GM18870 (cell line): ENCODE results near the gene TTLL5.

Experiments
- ATAC-seq: cut with Tn5 transposase; IDR thresholded peaks from one replicate; pipeline ENCODE4 v1.9.1; 2021; ENCODE audit warnings: moderate library complexity; ENCODE audit not compliant: unreplicated experiment

TTLL5 gene

DNA sequence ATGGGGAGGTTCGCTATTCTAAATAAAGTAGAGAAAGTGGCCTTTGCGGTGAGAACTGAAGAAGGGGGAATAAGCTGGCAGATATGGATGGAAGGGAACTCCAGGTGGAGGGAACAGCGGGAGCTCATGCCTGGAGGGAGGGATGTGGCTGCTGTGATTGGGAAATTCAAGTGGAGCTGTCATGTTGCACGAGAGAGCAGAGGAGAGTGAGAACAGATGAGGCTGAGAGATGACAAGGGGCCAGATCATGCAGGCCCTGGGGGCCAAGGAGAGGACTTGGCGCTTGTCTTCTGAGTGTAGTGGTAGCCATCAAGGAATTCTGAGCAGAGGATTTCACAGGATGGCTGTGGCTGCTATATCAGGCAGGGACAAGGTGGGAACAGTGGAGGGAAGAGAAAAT, 285.7 kb downstream of the TTLL5 start:
- ATAC-seq = no peak

DNA sequence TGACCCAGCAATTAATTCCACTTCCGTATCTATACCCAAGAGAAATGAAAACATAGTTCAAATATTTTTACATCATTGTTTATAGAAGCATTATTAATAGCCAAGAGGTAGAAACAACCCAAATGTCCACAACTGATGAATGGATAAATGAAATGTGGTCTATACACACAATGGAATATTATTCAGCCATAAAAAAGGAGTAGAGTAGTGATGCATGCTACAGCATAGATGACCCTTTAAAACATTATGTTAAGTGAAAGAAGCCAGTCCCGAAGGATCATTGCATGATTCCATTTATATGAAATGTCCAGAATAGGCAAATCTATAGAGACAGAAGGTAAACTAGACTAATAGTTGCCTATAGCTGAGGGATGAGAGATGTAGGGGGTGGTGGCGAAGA, 291.4 kb downstream of the TTLL5 start:
- no peak for ATAC-seq

GRCh38 chr14:75959031-75959430, 298.0 kb downstream of the TTLL5 start:
- ATAC-seq = no peak

DNA sequence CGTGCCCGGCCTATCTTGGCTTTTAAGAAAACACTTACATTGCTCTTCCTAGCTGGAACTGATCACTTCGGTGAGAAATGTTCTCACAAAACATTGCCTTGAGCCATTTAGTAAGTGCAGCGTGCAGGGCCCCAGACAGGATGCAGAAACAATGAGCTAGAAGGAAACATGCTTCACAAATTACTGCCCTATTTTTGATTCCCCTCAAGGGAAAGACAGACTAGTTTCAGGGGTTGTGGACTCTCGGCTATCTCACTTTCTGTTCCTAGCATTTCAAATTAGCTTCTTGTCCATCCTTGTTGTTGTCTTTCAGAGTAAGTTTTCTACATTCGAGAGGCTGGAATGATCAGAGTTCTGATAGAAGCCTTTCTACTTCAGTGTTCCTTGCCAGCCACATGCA, 299.2 kb downstream of the TTLL5 start:
- peak; percentile 70 for ATAC-seq

GRCh38 chr14:75961662-75962061, 300.6 kb downstream of the TTLL5 start:
- no peak for ATAC-seq

- no peak for ATAC-seq
Measured at GRCh38 chr14:75967866-75968265, 306.8 kb downstream of the TTLL5 start.

DNA sequence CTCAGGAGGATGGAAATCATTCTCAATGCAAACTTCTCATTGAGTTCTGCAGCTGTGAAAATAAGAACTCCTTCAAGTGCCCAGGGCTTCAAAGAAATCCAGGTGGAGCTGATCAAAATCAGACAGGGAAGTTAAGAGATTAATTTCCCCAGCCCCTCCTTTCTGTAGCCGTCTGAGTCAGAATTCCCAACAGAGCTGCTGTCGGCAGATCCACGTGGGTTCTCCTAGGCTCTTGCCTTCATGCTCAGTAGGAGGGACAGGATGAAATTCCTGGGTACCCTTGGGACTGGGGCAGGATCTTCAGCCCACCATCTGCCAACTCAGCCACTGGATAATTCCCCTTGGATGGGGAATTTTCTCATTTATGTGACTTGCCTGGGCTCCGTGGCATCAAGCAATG, 307.4 kb downstream of the TTLL5 start:
- ATAC-seq = no peak

- ATAC-seq = no peak
Measured at GRCh38 chr14:75969126-75969525, 308.1 kb downstream of the TTLL5 start.

GRCh38 chr14:75969891-75970290, 308.8 kb downstream of the TTLL5 start:
- no peak for ATAC-seq

DNA sequence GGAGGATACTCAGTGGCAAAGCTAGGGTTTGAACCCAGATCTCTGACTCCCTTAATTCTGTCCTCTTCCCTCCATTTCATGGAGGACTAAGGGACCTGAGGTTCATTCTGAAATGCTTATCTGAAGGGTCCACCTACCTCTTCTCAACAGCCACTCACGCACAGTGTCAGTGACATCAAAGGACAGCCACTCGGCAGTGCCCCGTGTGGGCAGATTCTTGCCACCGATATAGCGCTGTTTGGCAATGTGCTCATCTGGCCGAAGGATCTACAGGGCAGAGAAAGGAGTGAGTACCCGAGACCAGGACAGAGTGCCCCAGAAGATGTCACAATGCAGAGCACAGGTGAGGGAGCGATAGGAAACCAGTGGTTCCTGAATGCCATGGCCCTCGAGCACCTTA, 309.9 kb downstream of the TTLL5 start:
- no peak for ATAC-seq

GRCh38 chr14:75971509-75971908, 310.5 kb downstream of the TTLL5 start:
- ATAC-seq = no peak

DNA sequence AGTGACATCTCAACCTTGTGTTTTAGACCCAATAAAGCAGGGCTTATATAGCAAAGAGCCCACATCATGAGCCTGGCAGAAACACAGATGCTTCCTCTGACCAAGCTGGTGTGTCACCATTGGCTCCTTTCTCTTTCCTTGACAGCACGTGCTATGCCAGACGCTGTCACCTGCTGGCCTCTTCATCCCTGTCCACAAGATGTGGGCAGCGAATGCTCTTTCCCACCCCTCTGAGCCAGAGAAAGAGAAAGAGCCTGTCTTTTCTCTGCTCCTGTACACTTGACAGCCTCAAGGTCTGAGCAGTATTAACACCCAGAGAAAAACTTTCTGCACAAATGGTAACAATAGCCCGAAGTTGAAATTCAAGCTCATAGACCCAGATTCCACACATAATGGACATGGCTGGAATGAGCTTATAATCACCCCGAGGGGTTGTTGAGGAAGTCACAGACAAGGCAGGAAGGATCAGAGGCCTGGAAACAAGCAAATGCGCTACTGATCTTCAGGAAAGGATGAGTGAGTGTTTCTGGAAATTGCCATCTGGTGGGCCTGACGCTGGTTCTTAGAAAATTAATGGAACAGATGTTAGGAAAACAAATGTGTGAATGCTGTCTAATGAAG, 311.9 kb downstream of the TTLL5 start:
- no peak for ATAC-seq

DNA sequence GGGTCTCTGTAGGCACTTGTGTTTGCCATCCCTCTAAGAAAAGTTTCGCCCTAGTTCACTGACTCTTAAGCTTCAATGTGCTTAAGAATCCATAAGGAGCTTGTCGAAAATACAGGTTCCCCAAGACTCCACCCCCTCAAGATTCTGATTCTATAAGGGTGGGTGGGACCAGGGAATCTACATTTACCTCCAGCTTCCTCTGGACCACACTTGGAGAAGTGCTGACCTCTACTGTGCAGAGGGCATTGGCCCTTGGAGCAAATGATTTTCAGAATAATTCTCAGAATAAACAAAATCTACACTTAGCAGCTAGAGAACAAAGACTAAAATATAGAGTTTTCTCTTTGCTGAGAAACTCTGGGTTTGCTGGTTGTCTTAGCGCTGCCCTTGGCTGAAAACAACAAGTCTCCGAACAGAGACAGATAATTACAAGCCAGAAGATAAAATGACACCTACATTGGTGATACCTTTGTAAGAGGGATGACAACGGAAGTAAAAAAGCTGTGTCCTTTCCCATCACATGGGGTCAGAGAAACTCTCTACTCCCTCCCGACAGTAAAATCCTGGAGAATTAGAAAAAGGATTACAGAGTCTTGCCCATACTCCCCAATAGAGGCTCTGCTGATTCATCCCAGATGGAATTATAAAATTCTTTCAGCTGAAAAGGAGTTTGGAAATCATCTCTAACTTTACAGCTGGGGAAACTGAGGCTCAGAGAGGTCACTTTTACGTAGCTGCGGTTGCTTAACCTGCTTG, 316.0 kb downstream of the TTLL5 start:
- no peak for ATAC-seq

- no peak for ATAC-seq
Measured at GRCh38 chr14:75977582-75977943, 316.5 kb downstream of the TTLL5 start.

GRCh38 chr14:75978249-75978731, 317.2 kb downstream of the TTLL5 start:
- no peak for ATAC-seq

- ATAC-seq = no peak
Measured at GRCh38 chr14:75979071-75979571, 318.1 kb downstream of the TTLL5 start.

DNA sequence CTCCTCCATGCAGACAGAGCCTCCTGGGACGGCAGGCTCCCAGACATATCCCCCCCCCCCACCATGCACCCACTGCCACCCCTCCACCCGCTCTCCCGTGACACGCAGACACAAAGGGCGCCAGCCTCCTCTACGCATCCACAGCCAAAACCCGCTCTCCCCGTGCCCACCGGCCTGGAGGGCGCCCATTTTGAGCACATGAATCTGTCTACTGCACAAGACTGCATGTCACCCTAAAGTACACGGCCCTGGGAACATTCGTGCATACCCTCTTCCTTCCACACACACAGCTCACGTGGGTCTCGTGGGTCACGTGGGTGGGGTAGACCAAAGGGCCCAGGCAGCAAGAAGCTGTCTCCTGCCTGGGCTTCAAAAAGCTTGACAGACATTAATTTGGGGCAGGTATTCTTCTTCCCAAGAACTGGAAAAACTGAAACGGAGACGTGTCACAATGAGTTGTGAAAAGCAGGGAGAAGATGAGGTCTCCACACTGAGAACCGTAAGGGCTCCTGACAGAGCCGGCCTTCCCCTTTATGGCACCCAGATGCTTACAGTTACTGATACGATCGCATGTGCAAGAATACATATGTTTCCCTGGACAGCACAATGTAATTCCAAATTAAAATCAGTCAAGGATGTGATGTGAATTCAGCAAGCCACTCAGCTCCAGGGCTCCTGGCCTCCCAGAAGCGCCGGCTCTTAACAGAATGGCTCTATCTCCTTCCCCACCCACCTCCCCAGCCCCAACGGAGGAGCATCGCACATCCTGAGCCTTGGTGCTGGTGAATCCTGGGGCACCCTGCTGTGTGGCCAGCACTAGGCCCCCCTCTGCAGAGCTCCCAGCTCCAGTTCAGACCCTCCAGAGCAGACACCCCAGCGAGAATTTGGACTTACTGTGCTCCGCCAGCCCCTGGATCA, 318.9 kb downstream of the TTLL5 start:
- ATAC-seq = no peak

DNA sequence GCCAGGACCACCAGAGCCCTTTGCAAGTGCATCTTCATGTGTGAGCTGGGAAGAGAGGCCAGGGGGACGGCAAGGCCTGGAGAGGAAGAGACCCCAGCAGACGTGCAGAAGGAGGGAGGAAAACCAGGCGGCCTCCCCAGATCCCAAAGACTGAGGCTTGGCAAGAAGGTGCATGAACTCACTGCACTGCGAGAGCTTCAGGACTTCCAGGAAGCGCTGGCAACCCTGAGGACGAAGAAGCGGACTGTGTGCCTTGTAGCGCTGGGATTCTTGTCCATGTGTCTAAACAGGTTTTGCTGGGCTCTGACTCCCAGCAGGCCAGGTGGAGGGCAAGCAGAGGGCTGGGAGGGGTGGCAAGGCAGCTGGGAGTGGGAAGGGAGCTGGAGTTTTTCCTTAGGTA, 319.8 kb downstream of the TTLL5 start:
- no peak for ATAC-seq

DNA sequence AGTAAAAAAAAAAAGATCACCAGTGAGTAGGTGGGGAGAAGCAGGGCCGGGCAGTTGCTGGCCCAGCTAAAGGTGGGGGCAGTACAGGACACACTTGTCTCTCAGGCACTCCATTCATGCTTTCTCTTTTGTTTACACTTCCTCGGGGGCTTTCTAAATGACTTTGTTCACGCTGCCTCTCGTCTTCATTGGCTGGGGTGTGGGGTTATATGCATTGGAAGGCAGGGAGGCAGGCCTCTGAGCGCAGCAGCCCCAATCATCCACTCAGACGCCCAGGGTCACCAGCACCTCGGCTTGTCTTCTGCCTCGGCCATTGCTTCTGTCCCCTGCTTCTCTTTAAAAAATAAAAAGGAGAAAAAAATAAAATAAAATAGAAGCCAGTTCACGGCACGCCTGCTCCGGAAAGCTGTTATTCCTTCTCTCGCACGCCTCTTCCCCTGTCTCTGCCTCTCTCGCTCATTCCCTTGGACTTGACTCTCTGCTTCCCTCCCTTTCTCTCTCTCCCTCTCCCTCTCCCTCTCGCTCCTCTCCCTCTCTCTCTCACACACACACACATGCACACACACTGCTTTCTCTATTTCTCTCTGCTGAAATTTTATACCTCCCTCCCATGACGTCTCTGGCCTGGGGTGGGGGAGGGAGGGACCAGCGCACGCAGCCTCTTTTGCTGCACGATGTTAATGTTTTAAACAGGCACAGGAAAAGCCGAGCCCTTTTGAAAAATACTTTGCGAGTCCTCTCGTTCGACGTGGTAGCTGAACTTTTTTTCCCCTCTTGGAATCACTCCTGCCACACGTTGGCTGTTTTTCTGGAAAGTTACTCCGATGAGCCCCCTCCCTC, 320.6 kb downstream of the TTLL5 start, which contains the start of gene TGFB3:
TGFB3 (minus strand) TSS at position 570 of the 840 bp plus-strand sequence. CDS start 1,102 bp downstream, outside the sequence.
- no peak for ATAC-seq

DNA sequence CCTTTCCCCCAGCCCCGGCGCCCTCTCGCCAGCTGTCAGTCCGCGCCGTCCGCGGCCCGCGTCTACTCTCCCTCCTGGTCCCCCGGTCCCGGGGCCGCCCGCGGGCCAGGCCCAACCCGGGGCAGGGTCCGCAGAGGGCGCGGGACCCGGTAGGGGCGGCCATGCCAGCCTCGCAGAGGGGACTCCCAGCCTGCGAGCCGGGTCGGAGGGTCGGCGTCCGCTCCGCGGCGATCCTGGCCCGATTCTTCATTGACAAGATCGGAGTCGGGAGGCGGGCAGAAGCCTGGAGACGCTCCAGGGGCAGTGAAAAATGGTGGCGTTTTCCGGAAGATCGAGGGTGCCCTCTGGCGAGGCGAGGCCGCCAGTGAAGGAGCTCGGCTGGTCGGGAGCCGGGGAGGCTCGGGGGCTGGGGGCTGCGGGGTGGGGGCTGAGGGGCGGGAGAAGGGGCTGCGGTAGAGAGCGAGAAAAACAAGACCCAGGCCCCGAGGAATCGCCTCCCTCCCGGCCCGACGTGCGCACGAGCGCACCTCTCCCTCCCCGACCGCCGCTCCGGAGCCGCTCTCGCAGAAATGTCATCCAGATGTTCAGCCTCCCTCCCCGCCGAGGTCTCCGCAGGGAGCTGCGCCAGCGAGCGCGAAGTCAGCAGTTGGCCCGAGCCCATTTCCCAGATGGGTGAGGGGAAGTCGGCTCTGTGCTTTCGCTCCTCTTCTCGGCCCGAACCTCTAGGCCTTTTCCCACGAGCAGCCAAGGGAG, 321.4 kb downstream of the TTLL5 start:
- peak; percentile 38 for ATAC-seq
